Activated CD8-positive, alpha-beta T cell treated with anti-CD3 and anti-CD28 coated beads, Interleukin-2, amount 10 ng/mL, durations not matched to agents 7 days and 5 days (primary cell): Measurements from ENCODE around the gene DMXL1. TPM values are rescaled to one million over a fixed set of nuclear protein-coding genes. Genes with fewer than 3 reads are reported as not detected.

Experiments
- ATAC-seq: fragments of 150-1000 bp; cut with Tn5 transposase; one replicate; pipeline ENCODE4 v1.10.0; 2021; ENCODE audit warnings: moderate library complexity
- CTCF ChIA-PET: fragments of 350-600 bp; sonication (Branson Sonifier 250); formaldehyde crosslinking; loops from one replicate; lab custom pipeline; 2021; ENCODE audit warnings: antibody characterized with exemption; lab: Charles Lee
- POLR2A ChIA-PET: fragments of 350-600 bp; sonication (Branson Sonifier 250); formaldehyde crosslinking; loops from one replicate; lab custom pipeline; 2021; ENCODE audit warnings: antibody characterized with exemption; lab: Charles Lee
- DNase-seq: peaks from one replicate; pipeline ENCODE4 v3.0.0-alpha.2; 2020
- H3K27ac Mint-ChIP-seq: one replicate; pipeline ENCODE4 v1.8.0; 2021; ENCODE audit warnings: mild to moderate bottlenecking, mixed read lengths
- H3K27me3 Mint-ChIP-seq: one replicate; pipeline ENCODE4 v1.8.0; 2021; ENCODE audit warnings: low read depth, mixed read lengths
- H3K36me3 Mint-ChIP-seq: one replicate; pipeline ENCODE4 v1.8.0; 2021; ENCODE audit warnings: low read depth, mixed read lengths
- H3K4me1 Mint-ChIP-seq: one replicate; pipeline ENCODE4 v1.8.0; 2021; ENCODE audit warnings: low read depth, mixed read lengths
- H3K4me3 Mint-ChIP-seq: one replicate; pipeline ENCODE4 v1.8.0; 2021; ENCODE audit warnings: mild to moderate bottlenecking, mixed read lengths
- H3K9me3 Mint-ChIP-seq: one replicate; pipeline ENCODE4 v1.8.0; 2022; ENCODE audit warnings: mixed read lengths; ENCODE audit not compliant: insufficient read depth
- total RNA-seq, 2 experiments: library from RNA; stranded (reverse); gene quantifications; one replicate each; pipeline ENCODE4 v1.2.3, GENCODE V29; 2021

The DMXL1 gene
- total RNA-seq, 2 experiments from 2014 or later: 32.3 to 33.9 TPM

- Mint-ChIP-seq H3K27me3 (no peaks in the 10 kb centered on the region), H3K27ac (peak overlapping the region; percentile 87), H3K36me3 (peaks cover 63% of the 10 kb centered on the region), H3K9me3 (no peaks in the 10 kb centered on the region), H3K4me3 (peak overlapping the region; percentile 75), H3K4me1 (peaks cover 71% of the 10 kb centered on the region)
- POLR2A ChIA-PET: interaction anchor here (1.1 to 2.2 kb wide), 2 partner anchors 63 kb away, joined by 4 to 10 read pairs; no protein-coding TSS in a partner anchor
- DNase-seq: peak; percentile 47
- no peak for ATAC-seq
- CTCF ChIA-PET: interaction anchor here (0.7 to 6.7 kb wide), 12 partner anchors 8 to 284 kb away, joined by 3 to 52 read pairs (median 11); partner anchors contain the start of gene DTWD2
Observed at GRCh38 chr5:119271758-119272730, 201.2 kb downstream of the DMXL1 start.

- peaks cover 76% of the 10 kb centered on the region for H3K4me1 Mint-ChIP-seq
Observed at GRCh38 chr5:119273391-119273839, 202.5 kb downstream of the DMXL1 start.

DNA sequence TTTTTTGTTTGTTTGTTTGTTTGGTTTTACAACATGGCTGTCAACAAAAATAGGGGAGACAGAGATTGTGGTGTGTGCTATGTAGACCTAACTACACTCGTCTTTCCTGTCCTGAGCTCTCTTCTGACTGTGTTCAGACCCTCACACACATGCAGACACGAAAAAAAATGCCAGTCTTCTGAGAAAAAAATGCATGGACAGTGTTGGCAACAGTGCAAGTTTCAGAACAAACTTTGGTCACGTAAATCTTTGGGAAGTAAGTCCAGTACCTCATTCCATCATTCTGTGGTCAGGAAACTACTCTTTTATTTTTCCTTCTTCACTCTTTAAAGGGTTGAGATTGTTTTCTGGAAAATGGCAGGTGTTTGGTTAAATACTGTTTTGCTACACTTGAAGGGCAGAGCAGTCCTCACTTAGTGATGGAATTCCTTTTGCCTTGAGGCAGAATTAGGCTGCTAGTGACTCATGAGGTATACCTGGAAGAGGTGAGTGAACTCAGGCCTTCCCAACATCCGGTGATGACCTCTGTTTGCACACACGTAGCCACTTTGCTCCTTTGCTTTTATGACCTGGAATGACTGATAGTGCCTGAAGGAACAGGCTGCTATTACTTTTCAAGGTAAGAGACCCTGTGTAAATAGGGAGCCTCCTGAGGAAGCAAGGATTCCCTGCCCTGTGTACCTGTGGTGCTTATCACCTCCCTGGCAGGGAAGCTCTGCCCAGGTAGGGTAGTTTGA, 203.3 kb downstream of the DMXL1 start:
- Mint-ChIP-seq H3K9me3 (no peaks in the 10 kb centered on the region), H3K4me1 (peaks cover 83% of the 10 kb centered on the region), H3K27ac (peak overlapping the region; percentile 87), H3K4me3 (peak overlapping the region; percentile 75), H3K27me3 (peaks cover 2% of the 10 kb centered on the region), H3K36me3 (peaks cover 75% of the 10 kb centered on the region)
- DNase-seq (no peak), ATAC-seq (no peak)
- POLR2A ChIA-PET: interaction anchor here (0.9 to 2.5 kb wide), 8 partner anchors 10 to 66 kb away, joined by 3 to 8 read pairs (median 4); no protein-coding TSS in a partner anchor
- CTCF ChIA-PET: interaction anchor here (0.8 to 6.7 kb wide), 19 partner anchors 15 to 286 kb away, joined by 3 to 52 read pairs (median 4); partner anchors contain the start of gene DTWD2

More at GRCh38 chr5:119273391-119273839, 202.5 kb downstream of the DMXL1 start:
- peak overlapping the region; percentile 87 for H3K27ac Mint-ChIP-seq
- H3K27me3 Mint-ChIP-seq: peaks cover 2% of the 10 kb centered on the region
- H3K9me3 Mint-ChIP-seq: no peaks in the 10 kb centered on the region
- no peak for ATAC-seq
- ChIA-PET POLR2A (interaction anchor here (0.9 to 2.5 kb wide), 7 partner anchors 10 to 73 kb away, joined by 3 to 8 read pairs (median 4); no protein-coding TSS in a partner anchor), CTCF (interaction anchor here (0.8 to 6.7 kb wide), 17 partner anchors 12 to 285 kb away, joined by 3 to 52 read pairs (median 3); partner anchors contain the start of gene DTWD2)
- peak overlapping the region; percentile 75 for H3K4me3 Mint-ChIP-seq
- H3K36me3 Mint-ChIP-seq: peaks cover 70% of the 10 kb centered on the region
- no peak for DNase-seq

DNA sequence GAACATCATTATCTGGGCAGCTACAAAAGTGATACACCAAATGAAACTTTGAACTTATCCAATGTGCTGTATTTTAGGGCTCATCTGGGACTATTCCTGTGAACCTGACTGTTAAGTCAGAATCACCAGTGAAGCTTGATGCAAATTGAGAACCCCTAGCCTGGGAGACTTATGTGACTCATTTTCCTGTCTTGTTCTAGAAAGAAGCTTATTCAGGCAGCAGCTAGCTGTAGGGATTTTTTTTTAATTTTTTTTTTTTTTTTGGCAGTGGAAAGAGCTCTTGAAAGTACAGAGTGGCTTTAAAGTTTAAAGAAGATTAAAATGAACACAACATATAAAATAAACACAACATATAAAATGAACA, 203.9 kb downstream of the DMXL1 start:
- peaks cover 88% of the 10 kb centered on the region for H3K4me1 Mint-ChIP-seq
- no peaks in the 10 kb centered on the region for H3K9me3 Mint-ChIP-seq
- H3K36me3 Mint-ChIP-seq: peaks cover 76% of the 10 kb centered on the region
- ChIA-PET CTCF (interaction anchor here (0.8 to 6.7 kb wide), 10 partner anchors 14 to 286 kb away, joined by 3 to 52 read pairs (median 6); partner anchors contain the start of gene DTWD2), POLR2A (interaction anchor here (0.7 to 2.5 kb wide), 7 partner anchors 9 to 63 kb away, joined by 3 to 8 read pairs (median 4); no protein-coding TSS in a partner anchor)
- H3K4me3 Mint-ChIP-seq: peak overlapping the region; percentile 75
- H3K27me3 Mint-ChIP-seq: peaks cover 2% of the 10 kb centered on the region
- ATAC-seq: peak; percentile 35
- DNase-seq: no peak
- H3K27ac Mint-ChIP-seq: peak overlapping the region; percentile 87

GRCh38 chr5:119275146-119275545, 204.3 kb downstream of the DMXL1 start:
- H3K9me3 Mint-ChIP-seq: no peaks in the 10 kb centered on the region
- ChIA-PET POLR2A (interaction anchor here (0.7 to 2.5 kb wide), 7 partner anchors 9 to 63 kb away, joined by 3 to 8 read pairs (median 4); no protein-coding TSS in a partner anchor), CTCF (interaction anchor here (0.8 to 6.7 kb wide), 8 partner anchors 14 to 287 kb away, joined by 3 to 52 read pairs (median 4); partner anchors contain the start of gene DTWD2)
- H3K4me3 Mint-ChIP-seq: peak overlapping the region; percentile 75
- H3K27ac Mint-ChIP-seq: peak overlapping the region; percentile 87
- peaks cover 92% of the 10 kb centered on the region for H3K4me1 Mint-ChIP-seq
- ATAC-seq (no peak), DNase-seq (no peak)
- H3K27me3 Mint-ChIP-seq: peaks cover 2% of the 10 kb centered on the region
- H3K36me3 Mint-ChIP-seq: peaks cover 76% of the 10 kb centered on the region

DNA sequence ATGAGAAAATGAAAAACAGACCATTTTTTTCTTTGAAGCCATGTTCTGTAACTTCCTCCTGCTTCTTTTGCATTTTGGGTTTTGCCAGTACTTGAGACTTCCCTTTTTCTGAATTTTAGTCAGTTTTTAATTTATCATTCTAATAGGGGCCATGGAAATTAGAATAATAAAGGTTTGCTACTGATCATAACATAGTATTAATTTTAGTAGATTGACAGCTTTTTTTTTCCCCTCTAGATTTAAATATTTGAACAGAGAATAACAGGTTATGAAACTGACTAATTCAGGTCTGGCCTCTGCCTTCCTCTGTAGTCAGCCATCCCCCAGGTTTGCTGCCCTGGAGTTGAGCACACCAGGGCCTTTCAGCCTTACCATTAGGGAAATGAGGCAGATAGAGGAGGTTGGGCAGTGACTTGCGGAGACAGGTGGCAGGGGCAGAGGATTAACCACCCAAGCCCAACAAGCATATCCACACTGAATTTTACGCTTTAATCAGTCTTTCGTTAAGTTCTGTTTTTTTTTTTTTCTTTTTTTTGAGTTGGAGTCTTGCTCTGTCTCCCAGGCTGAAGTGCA, 204.8 kb downstream of the DMXL1 start:
- peaks cover 78% of the 10 kb centered on the region for H3K36me3 Mint-ChIP-seq
- CTCF ChIA-PET: interaction anchor here (1.6 to 6.7 kb wide), 4 partner anchors 13 to 136 kb away, joined by 3 to 52 read pairs (median 16); no protein-coding TSS in a partner anchor
- POLR2A ChIA-PET: interaction anchor here (1.2 to 2.5 kb wide), 4 partner anchors 14 to 59 kb away, joined by 3 to 6 read pairs (median 4); no protein-coding TSS in a partner anchor
- ATAC-seq (no peak), DNase-seq (no peak)
- peaks cover 98% of the 10 kb centered on the region for H3K4me1 Mint-ChIP-seq
- H3K27ac Mint-ChIP-seq: peak overlapping the region; percentile 87
- no peaks in the 10 kb centered on the region for H3K9me3 Mint-ChIP-seq
- H3K27me3 Mint-ChIP-seq: peaks cover 2% of the 10 kb centered on the region
- peak overlapping the region; percentile 44 for H3K4me3 Mint-ChIP-seq

DNA sequence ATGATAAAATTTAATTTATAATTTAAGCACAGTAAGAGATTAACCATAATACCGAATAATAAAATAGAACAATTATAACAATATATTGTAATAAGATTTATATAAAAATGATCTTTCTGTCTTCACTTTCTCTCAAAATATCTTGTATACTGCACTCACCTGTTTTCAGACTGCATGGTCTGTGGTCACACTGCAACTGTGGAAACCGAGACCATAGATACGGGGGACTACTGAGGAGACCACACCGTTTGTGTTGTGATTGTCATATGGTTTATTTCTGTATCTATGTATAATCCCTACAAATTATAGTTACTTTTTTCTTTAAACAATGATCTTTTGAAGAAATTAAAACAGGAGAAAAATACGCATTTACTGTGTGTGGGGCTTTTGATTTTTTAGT, 206.1 kb downstream of the DMXL1 start:
- DNase-seq (no peak), ATAC-seq (peak; percentile 37)
- no peaks in the 10 kb centered on the region for H3K9me3 Mint-ChIP-seq
- CTCF ChIA-PET: interaction anchor here (0.9 to 1.1 kb wide), 2 partner anchors 9 to 10 kb away, joined by 4 read pairs; no protein-coding TSS in a partner anchor
- peaks cover 98% of the 10 kb centered on the region for H3K4me1 Mint-ChIP-seq
- H3K4me3 Mint-ChIP-seq: peak overlapping the region; percentile 75
- peaks cover 2% of the 10 kb centered on the region for H3K27me3 Mint-ChIP-seq
- H3K27ac Mint-ChIP-seq: peak overlapping the region; percentile 95
- peaks cover 80% of the 10 kb centered on the region for H3K36me3 Mint-ChIP-seq
- POLR2A ChIA-PET: interaction anchor here (2.3 kb wide), 1 partner anchor 10 kb away, joined by 11 read pairs; no protein-coding TSS in a partner anchor

- POLR2A ChIA-PET: interaction anchor here (0.7 to 1.6 kb wide), 3 partner anchors 9 to 88 kb away, joined by 3 to 9 read pairs (median 3); no protein-coding TSS in a partner anchor
- CTCF ChIA-PET: interaction anchor here (1.2 to 2.1 kb wide), 3 partner anchors 10 to 133 kb away, joined by 3 to 7 read pairs (median 4); no protein-coding TSS in a partner anchor
- H3K27me3 Mint-ChIP-seq: peaks cover 2% of the 10 kb centered on the region
- peaks cover 98% of the 10 kb centered on the region for H3K4me1 Mint-ChIP-seq
- peak overlapping the region; percentile 73 for H3K27ac Mint-ChIP-seq
- peaks cover 87% of the 10 kb centered on the region for H3K36me3 Mint-ChIP-seq
- ATAC-seq (no peak), DNase-seq (no peak)
- no peaks in the 10 kb centered on the region for H3K9me3 Mint-ChIP-seq
- H3K4me3 Mint-ChIP-seq: peak overlapping the region; percentile 75
Observed at GRCh38 chr5:119279093-119279492, 208.2 kb downstream of the DMXL1 start.

- ATAC-seq: no peak
- Mint-ChIP-seq H3K9me3 (no peaks in the 10 kb centered on the region), H3K27me3 (peaks cover 2% of the 10 kb centered on the region), H3K4me3 (no peak overlapping the region), H3K36me3 (peaks cover 83% of the 10 kb centered on the region), H3K27ac (peak overlapping the region; percentile 53), H3K4me1 (peaks cover 98% of the 10 kb centered on the region)
- CTCF ChIA-PET: interaction anchor here (0.7 to 1.3 kb wide), 6 partner anchors 8 to 292 kb away, joined by 3 to 4 read pairs (median 3); partner anchors contain the start of gene DTWD2
- DNase-seq: no peak
- POLR2A ChIA-PET: interaction anchor here (0.6 kb wide), 1 partner anchor 24 kb away, joined by 3 read pairs; no protein-coding TSS in a partner anchor
Observed at GRCh38 chr5:119280380-119280779, 209.5 kb downstream of the DMXL1 start.

- H3K27ac Mint-ChIP-seq: peak overlapping the region; percentile 69
- peaks cover 79% of the 10 kb centered on the region for H3K36me3 Mint-ChIP-seq
- no peaks in the 10 kb centered on the region for H3K9me3 Mint-ChIP-seq
- ATAC-seq (no peak), DNase-seq (no peak)
- H3K4me3 Mint-ChIP-seq: no peak overlapping the region
- peaks cover 99% of the 10 kb centered on the region for H3K4me1 Mint-ChIP-seq
- H3K27me3 Mint-ChIP-seq: peaks cover 2% of the 10 kb centered on the region
- CTCF ChIA-PET: interaction anchor here (1.2 to 1.6 kb wide), 2 partner anchors 74 to 129 kb away, joined by 3 to 4 read pairs; no protein-coding TSS in a partner anchor
- POLR2A ChIA-PET: interaction anchor here (0.9 to 1.1 kb wide), 2 partner anchors 14 to 212 kb away, joined by 3 to 5 read pairs; partner anchors contain the start of gene DMXL1
Observed at GRCh38 chr5:119282628-119283027, 211.7 kb downstream of the DMXL1 start.
